GM21515 (cell line): ENCODE data around the gene FOXJ1.

Experiments used
- ATAC-seq: cut with Tn5 transposase; IDR thresholded peaks from one replicate; pipeline ENCODE4 v1.9.1; 2021; ENCODE audit not compliant: unreplicated experiment

The FOXJ1 gene

DNA sequence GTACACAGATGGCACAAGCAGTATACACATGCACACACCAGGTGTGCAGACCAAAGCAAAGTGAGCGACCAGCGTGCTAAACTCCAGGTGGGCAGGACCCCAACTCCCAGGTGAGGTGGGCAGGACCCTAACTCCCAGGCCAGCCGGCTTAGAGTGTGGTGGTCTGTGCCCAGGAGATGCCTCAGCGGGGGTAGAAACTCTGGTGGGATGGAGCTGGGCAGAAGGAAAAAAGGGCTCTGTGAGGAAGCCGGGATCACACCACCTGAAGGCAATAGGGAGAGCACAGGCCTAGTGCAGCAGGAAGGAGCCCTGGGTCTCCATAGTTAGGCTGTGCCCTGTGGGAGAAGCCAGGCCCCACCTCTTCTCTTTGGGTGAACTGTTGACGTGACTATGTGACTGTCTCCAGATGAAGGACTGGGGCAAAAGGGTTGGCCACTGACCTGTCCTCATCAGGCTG, 1.6 kb upstream of the FOXJ1 start:
- no peak for ATAC-seq

DNA sequence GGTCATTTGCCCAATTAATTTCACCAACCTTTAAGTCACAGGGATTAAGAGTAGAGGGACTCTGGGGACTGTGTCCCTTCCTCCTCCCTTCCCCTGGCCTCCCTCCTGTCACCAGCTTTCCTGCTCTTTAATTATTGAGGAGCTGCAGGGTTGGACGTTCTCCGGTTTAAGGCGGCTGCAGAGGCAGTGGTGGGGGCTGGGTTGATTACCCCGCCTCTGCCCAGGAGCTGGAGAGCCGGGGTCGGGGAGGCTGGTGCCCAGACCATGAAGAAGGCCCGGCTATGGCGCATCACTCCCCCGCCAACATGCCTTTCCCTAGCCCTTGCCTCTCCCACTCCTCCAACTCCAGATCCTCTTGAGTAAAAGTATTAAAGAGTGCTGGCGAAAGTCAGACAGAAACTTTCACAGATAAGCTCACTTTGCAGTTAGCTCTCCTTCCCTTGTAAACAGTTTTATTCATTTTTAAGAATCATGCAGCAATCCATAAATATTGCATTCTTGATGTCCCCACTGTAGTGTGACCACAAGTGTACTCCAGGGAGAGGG, 1.1 kb upstream of the FOXJ1 start:
- no peak for ATAC-seq

DNA sequence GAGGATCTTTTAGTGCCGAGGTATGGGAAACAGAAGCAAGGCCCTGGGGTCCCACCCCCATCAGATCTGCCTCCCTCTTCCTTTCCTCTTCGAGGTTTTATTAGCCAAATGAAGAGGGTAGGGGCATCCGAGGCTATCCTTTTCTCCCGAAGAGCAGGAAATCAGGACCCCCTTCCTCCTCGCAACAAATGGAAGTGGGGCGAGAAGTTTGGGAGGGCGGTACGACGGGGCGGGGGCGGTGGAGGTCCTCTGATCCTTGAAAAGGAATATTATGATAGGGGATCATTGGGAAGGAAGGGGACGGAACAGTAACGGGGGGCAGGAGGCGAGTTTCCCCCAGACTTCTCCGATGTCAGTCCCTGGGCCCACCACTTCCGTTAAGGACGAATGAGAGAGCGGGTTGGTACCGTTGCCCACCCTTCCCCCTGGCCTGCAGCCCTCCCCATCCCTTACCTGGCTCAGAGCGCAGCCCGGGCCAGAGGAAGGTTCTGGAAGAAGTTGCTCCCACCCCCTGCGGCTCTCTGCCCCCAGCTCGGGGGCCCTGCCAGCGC, 309 bp downstream of the FOXJ1 start:
- ATAC-seq: no peak

DNA sequence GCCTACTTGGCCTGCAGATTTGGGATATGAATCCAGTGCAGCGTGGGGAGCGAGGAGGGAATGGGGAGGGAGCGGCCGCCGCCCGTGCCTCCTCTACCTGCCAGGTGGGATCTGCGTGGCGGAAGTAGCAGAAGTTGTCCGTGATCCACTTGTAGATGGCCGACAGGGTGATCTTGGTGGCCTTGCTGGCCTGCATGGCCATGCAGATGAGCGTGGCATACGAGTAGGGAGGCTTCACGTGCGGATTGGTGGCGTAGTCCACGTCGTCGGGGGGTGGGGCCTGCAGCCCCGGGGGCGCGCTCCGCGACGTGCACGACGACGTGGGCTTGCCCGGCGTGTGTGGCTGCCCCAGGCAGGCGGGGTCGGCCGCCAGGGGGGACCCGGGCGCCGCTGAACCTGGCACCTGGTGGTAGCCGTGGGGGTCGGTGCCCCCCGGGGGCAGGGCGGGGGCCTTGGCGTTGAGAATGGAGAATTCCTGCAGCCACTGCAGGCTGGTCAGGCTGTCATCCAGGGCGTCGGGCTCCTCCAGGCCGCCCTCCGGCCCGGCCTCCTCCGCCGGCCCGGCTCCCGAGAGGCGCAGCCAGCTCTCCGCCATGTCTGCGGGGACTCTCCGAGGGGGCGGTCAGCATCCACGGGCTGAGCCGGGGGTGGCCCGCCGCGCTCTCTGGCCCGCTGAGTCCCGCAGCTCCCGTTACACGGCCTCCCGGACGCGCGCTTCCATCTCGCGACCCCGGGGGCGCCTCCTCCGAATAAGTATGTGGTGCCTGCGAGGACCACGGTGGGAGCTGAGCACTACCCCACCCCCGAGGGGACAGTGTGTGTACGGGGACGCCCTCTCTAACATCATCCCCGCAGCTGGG, 1.0 kb downstream of the FOXJ1 start:
- no peak for ATAC-seq

DNA sequence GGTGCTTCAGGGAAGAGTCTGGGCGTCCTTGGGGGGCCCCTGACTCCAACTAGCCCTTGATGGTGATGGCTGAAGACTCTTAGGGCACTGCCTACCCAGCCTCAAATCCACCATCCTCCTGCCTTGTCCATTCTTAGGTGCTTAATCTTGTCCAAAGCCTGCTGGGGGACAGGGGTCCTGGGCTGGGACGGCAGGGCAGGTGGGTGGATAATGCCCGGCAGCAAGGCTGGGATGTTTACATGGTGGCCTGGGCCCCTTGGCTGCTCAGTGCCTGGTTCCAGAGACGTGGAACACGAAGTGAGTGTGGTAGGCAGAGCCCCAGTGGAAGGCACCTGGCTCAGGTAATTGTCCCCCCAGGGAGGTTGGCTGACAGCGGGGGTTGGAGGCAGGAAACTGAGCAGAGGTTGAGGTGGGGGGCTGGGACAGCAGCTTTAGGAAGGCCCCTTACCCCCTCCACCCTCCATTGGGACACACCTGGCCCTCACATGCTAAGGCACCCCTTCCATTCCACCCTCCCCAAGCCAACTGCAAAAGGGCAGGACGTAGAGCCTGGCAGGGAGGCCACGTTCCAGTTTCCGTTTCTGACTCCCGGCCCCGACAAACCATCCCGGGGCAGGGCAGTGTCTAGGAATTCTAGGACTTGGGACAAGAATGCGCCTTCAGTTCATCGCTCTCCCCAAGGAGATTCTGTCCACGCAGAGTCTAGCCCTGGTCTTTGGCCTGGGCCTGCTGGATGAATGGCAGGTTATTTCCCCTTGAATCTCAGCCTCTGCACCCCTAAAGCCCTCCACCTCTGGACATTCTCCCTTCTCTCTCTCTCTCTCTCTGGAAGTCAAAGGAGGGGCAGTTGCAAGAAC, 1.9 kb downstream of the FOXJ1 start:
- ATAC-seq: no peak

DNA sequence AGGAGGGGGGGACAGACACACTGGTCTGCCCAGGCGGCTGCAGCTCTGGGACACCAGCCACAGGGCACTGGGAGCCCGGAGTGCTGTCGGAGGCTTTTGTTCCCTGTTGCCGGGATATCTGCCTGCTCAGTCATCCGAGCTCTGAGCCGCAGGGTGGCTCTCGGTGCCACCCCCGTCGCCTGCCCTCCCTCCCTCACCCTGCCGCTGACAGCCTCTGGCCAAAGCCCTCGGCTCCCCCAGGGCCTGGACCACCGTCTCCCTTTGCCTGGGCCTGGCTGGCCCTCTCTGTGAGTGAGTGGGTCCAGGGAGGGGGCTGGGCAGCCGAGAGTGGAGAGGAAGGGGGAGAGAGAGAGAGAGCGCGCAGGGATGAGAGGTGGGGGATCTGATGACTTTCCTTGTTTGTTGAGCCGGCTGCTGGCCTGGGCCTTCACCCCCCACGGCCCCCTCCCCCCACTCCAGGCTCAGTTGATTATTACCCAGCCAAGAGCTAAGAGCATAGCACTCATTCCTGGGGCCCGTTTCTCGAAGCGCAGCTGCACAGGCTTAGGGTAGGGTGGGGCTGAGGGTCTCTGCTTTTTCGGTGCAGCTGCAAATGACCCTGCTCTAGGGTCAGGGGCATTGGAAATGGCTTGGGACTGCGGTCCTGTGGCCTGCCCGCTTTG, 2.7 kb downstream of the FOXJ1 start:
- ATAC-seq: no peak

DNA sequence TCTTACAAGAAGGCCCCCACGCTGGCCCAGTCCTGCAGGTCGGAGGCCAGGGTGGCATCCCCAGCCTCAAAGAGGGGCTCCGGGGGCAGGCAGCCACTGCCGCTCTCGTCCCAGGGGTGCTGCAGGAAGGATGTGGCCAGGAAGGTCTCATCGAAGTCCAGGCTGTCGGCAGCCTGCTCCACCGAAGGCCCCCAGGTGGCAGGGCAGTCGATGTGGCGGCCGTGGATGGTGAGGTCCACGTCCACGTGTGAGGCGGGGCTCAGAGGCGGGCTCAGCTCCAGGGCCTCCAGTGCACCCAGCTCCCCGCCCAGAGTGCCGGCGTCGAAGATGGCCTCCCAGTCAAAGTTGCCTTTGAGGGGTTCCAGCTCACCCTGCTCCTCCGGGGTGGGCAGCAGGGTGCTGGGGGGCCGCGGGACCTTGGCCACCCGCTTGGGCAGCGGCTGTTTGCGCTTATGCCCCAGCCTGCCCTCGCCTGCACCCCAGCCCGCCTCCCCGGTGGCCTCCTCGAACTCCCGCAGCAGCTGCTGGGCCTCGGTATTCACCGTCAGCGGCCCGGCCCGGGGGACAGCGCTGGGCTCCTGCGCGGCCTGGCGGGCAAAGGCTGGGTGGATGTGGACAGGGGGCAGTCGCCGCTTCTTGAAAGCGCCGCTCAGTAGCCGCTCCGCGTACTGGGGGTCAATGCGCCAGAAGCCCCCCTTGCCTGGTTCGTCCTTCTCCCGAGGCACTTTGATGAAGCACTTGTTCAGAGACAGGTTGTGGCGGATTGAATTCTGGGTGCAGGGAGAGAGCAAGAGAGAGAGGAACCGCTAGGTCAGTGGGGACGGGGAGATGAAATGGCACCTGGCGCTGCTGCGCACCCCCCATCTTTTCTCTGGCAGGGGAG, 3.5 kb downstream of the FOXJ1 start:
- ATAC-seq: no peak

DNA sequence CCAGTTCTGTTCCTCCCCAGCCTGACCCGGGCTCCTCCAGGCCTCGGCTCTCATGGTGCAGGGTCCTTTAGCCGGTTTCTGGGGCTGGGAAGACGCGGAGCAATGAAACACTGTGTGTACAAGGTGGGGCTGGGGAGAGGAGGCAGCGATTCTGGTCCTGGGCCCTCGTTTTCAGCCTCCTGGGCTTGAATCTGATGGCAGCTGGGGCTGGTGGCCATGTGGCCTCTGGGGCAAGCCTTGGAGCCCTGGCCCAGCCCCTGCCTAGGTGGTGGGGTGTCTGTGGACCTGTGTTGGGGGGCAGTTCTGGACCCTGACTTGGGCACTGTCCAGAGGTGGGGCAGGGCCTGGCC, 4.1 kb downstream of the FOXJ1 start:
- no peak for ATAC-seq

DNA sequence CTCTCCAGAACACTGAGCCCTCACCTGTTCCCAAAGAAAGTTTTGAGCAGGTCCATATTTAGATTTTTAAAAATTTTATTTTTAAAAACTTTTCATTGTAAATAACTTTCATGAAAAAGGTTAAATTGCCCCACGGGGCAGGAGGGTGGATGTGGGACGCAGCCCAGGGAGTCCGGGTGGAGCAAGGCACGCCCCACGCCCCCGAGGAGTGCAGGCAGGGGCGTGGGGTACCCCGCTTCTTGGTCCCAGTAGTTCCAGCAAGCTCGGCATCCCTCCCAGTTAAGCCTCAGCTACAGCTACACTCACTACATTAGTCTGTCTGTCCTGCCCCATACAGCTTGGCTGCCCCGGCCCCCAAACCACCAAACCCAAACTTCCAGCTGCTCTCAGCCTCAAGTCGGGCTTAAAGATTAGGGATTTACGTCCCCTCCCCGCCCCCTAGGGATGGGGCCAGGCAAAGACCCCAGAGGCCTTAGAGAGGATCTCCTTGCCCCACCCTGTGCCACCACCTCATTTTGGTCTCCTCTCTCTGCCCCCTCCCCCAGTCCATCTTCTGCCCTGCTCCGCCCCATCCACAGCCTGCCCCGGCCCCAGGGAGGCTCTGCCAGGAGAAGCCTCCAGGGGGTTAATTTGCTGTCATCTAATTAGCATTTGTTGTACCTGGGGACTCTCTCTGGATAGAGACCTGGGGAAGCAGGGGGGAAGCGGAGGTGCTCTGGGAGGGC, 4.6 kb downstream of the FOXJ1 start:
- ATAC-seq: no peak

DNA sequence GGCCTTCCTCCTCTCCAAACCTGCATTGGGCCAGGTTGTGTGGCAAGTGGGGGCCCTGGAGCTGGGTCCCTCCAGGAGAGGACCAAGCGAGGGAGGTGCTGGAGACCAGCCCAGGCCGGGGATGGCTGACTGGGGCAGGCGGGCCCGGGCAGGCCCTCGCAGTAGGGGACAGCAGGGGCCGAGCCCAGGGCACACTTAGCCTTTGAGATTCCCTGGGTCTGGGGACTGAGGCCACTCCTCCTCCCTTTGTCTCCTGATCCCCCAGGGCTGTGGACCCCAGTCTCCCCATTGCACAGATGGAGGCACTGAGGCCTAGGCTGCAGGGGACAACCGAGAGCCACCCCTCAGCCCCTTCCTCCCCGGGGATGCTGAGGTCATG, 5.2 kb downstream of the FOXJ1 start:
- no peak for ATAC-seq

DNA sequence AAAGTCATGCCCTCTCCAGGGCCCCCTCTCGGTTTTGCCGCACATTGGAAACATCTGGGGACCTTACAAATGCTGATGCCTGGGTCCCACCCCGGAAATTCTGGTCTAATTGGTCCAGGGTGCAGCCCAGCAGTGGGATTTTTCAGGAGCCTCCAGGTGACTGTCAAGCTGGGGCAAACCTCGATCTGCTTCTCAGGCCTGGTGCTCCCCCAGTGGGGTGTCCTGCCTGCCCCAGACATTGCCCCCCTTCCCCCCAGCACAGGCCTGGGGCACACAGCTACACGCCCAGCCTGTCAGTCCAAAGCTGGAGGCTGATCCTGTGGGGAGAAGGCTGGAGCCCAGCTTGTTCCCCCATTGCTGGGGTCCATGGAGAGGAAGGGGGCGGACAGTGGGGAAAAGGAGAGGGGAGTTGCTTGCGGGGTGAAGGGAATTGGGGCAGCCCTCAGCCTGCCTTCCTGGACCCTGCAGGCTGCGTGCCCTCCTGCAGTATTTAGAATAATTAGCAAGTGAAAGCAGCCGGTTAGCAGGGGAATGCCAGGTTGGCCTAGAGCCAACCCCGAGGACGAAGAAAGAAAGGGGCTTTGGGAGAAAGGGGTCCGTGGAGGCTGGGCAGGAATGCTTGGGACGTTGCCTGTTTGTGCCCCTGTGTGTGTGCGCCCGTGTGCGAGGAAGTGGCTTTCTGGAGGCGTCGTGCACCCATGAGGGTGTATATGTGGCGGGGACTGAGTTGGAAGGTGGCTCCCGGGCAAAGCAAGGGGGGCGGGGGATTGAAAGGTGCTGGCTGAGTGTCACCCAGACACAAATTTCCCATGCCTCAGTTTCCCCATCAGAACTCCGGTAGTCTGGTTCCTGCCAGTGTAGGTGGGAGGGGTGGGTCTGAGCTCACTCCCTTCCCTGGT, 5.9 kb downstream of the FOXJ1 start:
- no peak for ATAC-seq

DNA sequence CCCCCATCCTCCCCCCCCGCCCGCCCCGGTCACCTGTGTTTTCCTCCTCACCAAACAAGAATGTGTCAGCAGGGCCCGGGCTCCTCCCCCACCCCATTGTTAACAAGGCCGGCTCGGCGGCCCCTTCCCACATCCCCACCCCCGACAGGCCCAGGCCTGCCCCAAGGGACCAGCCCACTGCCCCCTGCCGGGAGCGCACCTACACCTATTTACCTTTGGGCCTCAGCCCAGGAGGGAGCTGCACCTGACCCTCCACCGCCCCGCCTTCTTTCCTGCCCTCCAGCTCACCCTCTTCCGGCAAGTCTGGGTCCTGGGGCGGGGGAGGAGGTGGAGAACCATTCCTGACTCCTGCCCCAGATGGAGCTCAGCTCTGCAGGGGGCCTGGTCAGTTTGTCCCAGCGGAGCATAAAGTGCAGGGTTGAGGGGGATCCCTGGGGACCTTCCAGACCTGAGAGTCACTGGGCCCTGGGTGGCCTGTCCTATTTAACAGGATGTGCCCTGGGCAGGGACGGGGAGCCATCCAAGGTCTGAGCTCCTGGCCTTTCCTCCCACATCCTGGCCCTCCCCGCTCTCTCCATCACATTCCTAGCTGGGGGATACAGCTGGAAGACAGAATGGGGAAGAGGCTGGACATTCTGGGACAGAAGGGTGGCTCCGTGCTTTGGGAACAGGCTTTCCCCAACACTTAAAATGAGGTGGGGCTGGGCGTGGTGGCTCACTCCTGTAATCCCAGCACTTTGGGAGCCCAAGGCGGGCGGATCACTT, 8.3 kb downstream of the FOXJ1 start:
- ATAC-seq: no peak

DNA sequence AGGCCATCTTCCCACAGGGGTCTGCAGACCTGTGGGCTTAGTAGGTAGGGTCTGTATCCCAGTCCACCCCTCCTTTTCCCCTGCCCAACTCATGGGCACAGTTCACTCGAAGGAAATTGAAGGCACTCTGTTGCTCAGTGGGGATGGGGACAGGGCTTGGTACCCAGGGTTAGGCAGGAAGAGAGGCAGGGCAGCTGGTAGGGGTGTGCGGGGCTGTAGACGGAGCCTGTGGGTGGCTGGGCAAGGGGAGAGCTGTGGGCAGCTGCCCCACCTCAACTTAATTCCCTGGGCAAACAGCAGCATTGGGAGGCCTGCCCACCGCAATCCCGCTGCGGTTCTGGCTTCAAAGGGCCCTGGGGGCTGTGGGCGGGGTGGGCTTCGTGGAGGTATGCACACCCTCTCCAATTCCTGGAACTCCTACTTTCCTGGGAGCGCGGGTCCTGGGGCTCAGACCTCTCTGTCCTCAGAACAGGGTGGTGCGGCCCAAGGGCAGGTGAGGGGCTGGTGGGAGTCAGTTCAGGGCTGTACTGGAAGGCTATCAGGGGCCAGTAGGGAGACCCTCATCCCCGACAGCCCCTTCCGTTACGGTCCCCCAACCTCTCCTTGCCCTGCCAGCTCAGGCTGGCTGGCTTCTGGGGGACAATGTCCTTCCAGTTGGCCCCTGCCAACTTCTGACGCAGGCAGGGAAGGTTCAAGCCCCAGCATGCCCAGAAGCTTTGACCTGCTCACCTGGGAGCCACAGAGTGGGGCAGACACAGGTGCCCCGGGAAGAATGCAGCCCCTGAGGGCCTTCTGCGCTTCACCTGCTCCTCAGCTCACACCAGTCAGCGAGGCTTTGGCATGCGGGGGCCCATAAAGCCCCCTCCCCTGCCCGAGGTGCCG, 9.1 kb downstream of the FOXJ1 start:
- no peak for ATAC-seq

DNA sequence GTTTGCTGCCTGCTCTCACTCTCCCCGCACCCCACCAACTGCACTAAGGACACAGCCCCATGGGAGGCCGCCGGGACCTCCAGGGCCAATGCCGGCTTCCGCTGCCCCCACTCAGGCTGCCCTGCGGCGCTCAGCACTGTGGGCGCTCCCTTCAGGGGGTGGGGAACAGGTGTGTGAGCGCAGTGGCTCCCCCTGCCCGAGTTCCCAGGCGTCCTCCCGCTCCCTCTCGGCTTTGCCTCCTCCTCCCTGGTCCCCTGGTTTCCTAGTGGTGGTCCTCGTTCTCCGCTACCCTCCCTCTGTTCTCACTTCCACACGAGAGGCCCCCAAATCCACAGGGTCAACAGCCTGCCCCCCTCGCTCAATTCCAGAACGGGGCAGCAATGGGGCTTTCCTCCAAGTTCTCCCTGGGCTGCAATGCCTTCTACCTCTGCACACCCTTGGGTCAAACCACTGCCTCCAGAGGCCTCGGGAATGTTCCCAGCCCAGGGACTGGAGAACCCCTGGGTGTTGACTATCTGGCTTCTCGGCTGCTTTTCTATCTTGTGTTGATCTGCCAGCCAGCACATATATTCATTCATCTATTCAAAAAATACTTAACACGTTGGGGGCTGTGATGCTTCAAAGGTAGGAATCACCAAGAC, 9.9 kb downstream of the FOXJ1 start:
- ATAC-seq: no peak

DNA sequence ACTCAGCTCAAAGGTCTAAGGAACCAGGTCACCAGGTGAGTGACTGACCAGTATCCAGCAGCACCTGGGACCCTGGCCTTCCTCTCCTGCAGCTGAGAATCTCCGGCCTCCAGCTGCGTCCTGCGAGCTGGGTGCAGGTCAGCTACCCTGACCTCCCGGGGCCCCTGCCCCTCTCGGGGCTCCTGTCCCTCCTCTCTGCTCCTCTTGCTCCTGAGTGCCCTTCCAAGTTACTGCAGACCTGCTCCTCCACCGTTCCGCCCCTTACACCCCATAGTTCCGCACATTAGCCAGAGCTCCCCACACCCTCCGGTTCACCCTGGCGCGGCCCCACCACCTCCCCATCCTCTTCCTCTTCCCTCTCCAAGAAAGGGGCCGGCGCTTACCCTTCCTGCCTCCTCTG, 10.6 kb downstream of the FOXJ1 start:
- no peak for ATAC-seq

DNA sequence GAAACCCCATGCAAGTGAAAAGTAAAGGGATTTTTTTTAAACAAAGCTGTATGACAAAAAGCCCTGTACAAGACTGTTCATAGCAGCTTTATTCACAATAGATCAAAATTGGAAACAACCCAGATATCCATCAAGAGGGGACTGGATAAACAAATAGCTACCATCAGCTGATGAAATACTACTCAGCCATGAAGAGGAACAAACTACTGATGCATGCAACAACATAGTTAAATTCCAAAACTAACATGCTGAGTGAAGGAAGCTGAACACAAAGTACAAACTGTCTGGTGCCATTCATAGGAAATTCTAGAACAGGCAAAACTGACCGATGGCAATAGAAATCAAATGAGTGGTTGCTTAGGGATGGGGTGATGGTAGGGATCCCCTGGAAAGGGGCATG, 15.1 kb downstream of the FOXJ1 start:
- ATAC-seq: no peak

DNA sequence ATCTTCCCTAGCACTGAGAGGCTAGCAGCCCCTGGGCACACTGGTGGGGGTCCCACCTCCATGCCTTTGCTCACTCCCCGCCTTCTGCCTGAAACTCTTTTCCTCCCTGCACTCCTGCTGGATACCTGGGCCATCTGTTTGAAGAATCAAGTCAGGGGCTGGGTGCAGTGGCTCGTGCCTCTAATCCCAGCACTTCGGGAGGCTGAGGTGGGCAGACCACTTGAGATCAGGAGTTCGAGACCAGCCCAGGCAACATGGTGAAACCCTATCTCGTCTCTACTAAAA, 15.7 kb downstream of the FOXJ1 start:
- no peak for ATAC-seq
